GM12878 (cell line): ENCODE data around the gene TTLL7. TPM values are rescaled to one million over a fixed set of nuclear protein-coding genes. Genes with fewer than 3 reads are reported as not detected.

Experiments used
- ATAC-seq: fragments of 200-7000 bp; cut with Tn5 transposase; 3 replicates; pipeline ENCODE4 v1.9.1; 2020; ENCODE audit warnings: mild to moderate bottlenecking, moderate library complexity
- BruUV-seq: library from RNA; stranded (reverse); fragments of 400-500 nt; replicated peaks from 2 replicates; lab custom pipeline; 2021; lab: Mats Ljungman, UMichigan
- CTCF ChIA-PET: fragments of 300-600 bp; sonication (Branson Sonifier 250); formaldehyde crosslinking; extraction: SDS; loops from one replicate; lab custom pipeline; 2021; ENCODE audit warnings: inconsistent platforms; lab: Yijun Ruan, JAX
- POLR2A ChIA-PET: fragments of 350-600 bp; formaldehyde crosslinking; extraction: SDS; loops from one replicate; lab custom pipeline; 2021; ENCODE audit warnings: inconsistent platforms; lab: Charles Lee
- RAD21 ChIA-PET: fragments of 300-600 bp; sonication (Branson Sonifier 250); formaldehyde crosslinking; loops from one replicate; lab custom pipeline; 2023; ENCODE audit warnings: antibody characterized with exemption; ENCODE audit not compliant: unreplicated experiment; lab: Charles Lee
- SMC1A ChIA-PET: fragments of 300-600 bp; sonication (Branson Sonifier 250); formaldehyde crosslinking; loops from one replicate; lab custom pipeline; 2023; ENCODE audit not compliant: unreplicated experiment, uncharacterized antibody; lab: Charles Lee
- DNase-seq: peaks from one replicate; pipeline ENCODE4 v3.0.0-alpha.2; 2011; ENCODE audit warnings: low read depth, low spot score
- FAIRE-seq: peaks from 3 replicates; lab custom pipeline; 2011; peaks lifted over from hg19 to GRCh38; lab: Jason Lieb, UNC
- H2AFZ ChIP-seq: 2 replicates; pipeline ENCODE4 v1.6.0; 2011; ENCODE audit warnings: low read depth, low read length, control low read depth; ENCODE audit not compliant: control insufficient read depth
- H3K27ac ChIP-seq: 2 replicates; pipeline ENCODE4 v1.5.1; 2011; ENCODE audit warnings: control low read depth; ENCODE audit not compliant: control insufficient read depth, insufficient read depth
- H3K27me3 ChIP-seq, 2 experiments: replicated peaks in 1 of 2; 2 replicates each; pipeline versions ENCODE4 v1.6.0 to v1.6.1; 2011; ENCODE audit warnings: low read length in 1 of 2; ENCODE audit not compliant: control insufficient read depth in 2 of 2, insufficient read depth in 2 of 2
- H3K36me3 ChIP-seq, 2 experiments: 2 replicates each; pipeline ENCODE4 v1.5.1; 2011; ENCODE audit warnings: low read length in 1 of 2; ENCODE audit not compliant: control insufficient read depth in 2 of 2, insufficient read depth in 2 of 2
- H3K4me1 ChIP-seq: 2 replicates; pipeline ENCODE4 v1.6.1; 2011; ENCODE audit warnings: mild to moderate bottlenecking, low read length, moderate library complexity, mixed read lengths; ENCODE audit not compliant: control insufficient read depth, insufficient read depth
- H3K4me2 ChIP-seq: 2 replicates; pipeline ENCODE4 v1.6.0; 2011; ENCODE audit warnings: control low read depth; ENCODE audit not compliant: control insufficient read depth, insufficient read depth
- H3K4me3 ChIP-seq: fragments of 200-600 bp; sonication (generic); 2 replicates; pipeline ENCODE4 v1.5.1; 2016
- H3K79me2 ChIP-seq: 2 replicates; pipeline ENCODE4 v1.6.0; 2011; ENCODE audit warnings: low read length; ENCODE audit not compliant: control insufficient read depth, insufficient read depth
- H3K9ac ChIP-seq: 2 replicates; pipeline ENCODE4 v1.8.0; 2011; ENCODE audit warnings: low read length, control low read depth, mixed read lengths; ENCODE audit not compliant: control insufficient read depth, insufficient read depth
- H3K9me3 ChIP-seq: replicated peaks from 3 replicates; pipeline ENCODE4 v1.5.1; 2011; ENCODE audit warnings: mild to moderate bottlenecking, low read length; ENCODE audit not compliant: control insufficient read depth, insufficient read depth
- H4K20me1 ChIP-seq: 2 replicates; pipeline ENCODE4 v1.6.0; 2011; ENCODE audit not compliant: control insufficient read depth, insufficient read depth
- HDAC6 ChIP-seq: fragments of 200-600 bp; sonication (generic); IDR thresholded peaks from one replicate; pipeline ENCODE4 v1.8.0; 2017; ENCODE audit warnings: antibody characterized with exemption; ENCODE audit not compliant: unreplicated experiment
- JUNB ChIP-seq: IDR thresholded peaks from 2 replicates; pipeline ENCODE4 v1.6.1; 2016; ENCODE audit warnings: antibody characterized with exemption, mild to moderate bottlenecking
- JUND ChIP-seq: IDR thresholded peaks from 2 replicates; pipeline ENCODE4 v1.6.1; 2012; ENCODE audit warnings: low read depth, mild to moderate bottlenecking, low read length, improper control_type of control experiment, moderate library complexity
- MTA3 ChIP-seq: IDR thresholded peaks from 2 replicates; pipeline ENCODE4 v1.6.1; 2012; ENCODE audit warnings: low read length, inconsistent platforms, borderline replicate concordance
- PAX5 ChIP-seq: IDR thresholded peaks from 2 replicates; pipeline ENCODE4 v1.6.1; 2011; ENCODE audit warnings: low read depth, low read length, borderline replicate concordance
- SMAD5 ChIP-seq: IDR thresholded peaks from 2 replicates; pipeline ENCODE4 v1.6.1; 2016; ENCODE audit warnings: antibody characterized with exemption, low read depth
- ZBTB11 ChIP-seq: fragments of 450-650 bp; formaldehyde crosslinking; IDR thresholded peaks from 2 replicates; pipeline ENCODE4 v1.5.0; 2022; ENCODE audit warnings: mild to moderate bottlenecking, missing genetic modification characterization
- WGBS: methylation state at CpG from one replicate; pipeline ENCODE4 v1.1.6; 2016; ENCODE audit warnings: low lambda C conversion rate; ENCODE audit not compliant: insufficient replicate concordance, insufficient coverage; ENCODE audit errors: missing lambda C conversion rate; 5-methylcytosine and 5-hydroxymethylcytosine counted together
- in situ Hi-C: fragments of 300-500 bp; cut with MboI; formaldehyde crosslinking; loops from 9 replicates; pipeline ENCODE4 v1.14.3; 2018; ENCODE audit warnings: mixed read lengths
- intact Hi-C: fragments of 100-400 bp; cut with micrococcal nuclease; formaldehyde crosslinking; loops from one replicate; pipeline ENCODE4 v1.14.2; 2022; ENCODE audit not compliant: unreplicated experiment
- polyA plus RNA-seq, 11 experiments: library from polyadenylated mRNA; depleted of rRNA in 4 of 11; unstranded in 6 of 11; stranded (reverse) in 5 of 11; fragments of >200 nt; fragmentation: Nextera tagmentation in 4 of 11; fragmentation: Illumina TruSeq in 1 of 11; extraction: Ambion mirVana in 4 of 11; extraction: Trizol in 1 of 11; gene quantifications; 1 replicate in 1 of 11; 2 replicates in 10 of 11; pipeline versions ENCODE4 v1.2.1 to v1.2.3, GENCODE V29; 2011 to 2016; ENCODE audit warnings: inconsistent platforms in 2 of 11, missing spikeins in 2 of 11, low read depth in 1 of 11
- total RNA-seq, 4 experiments: library from RNA; depleted of rRNA in 3 of 4; stranded (reverse); fragments of >200 nt in 3 of 4; fragmentation: Illumina TruSeq in 1 of 4; extraction: Trizol in 1 of 4; gene quantifications; 2 replicates each; pipeline versions ENCODE4 v1.2.1 to v1.2.3, GENCODE V29; 2013 to 2021

Gene TTLL7
- total and polyA plus RNA-seq, 10 of the 15 experiments (the other 5 are each of a cell fraction or from before 2014, with no cell fraction given) = 0.03 to 1.4 (median 0.61) TPM

- ChIA-PET POLR2A (no interaction called here), RAD21 (interaction anchor here (0.5 kb wide), 1 partner anchor 92 kb away, joined by 3 read pairs; no protein-coding TSS in a partner anchor), CTCF (interaction anchor here (2.3 kb wide), 1 partner anchor 10 kb away, joined by 6 read pairs; no protein-coding TSS in a partner anchor), SMC1A (interaction anchor here (1.1 to 1.2 kb wide), 2 partner anchors 9 to 19 kb away, joined by 3 read pairs; no protein-coding TSS in a partner anchor)
- in situ Hi-C loops (no loop called here), intact Hi-C loops (no loop called here)
- Histone ChIP-seq H3K79me2 (no peaks in the 10 kb centered on the region), H3K36me3 (no peaks in the 10 kb centered on the region), H3K9ac (no peak overlapping the region), H3K4me2 (no peak overlapping the region; the same call in 1 of the 2 replicates), H3K27me3 (no peaks in the 10 kb centered on the region), H4K20me1 (no peaks in the 10 kb centered on the region), H2AFZ (no peak overlapping the region), H3K4me3 (no peak overlapping the region), H3K9me3 (no peaks in the 10 kb centered on the region), H3K27ac (no peak overlapping the region), H3K4me1 (no peaks in the 10 kb centered on the region)
- FAIRE-seq (no peak), ATAC-seq (peak; percentile 50), DNase-seq (no peak)
- WGBS = 28% methylated on average over 3 of the region's 3 CpGs
- no TSS peak for BruUV-seq
- TF ChIP-seq JUND (no peak), JUNB (peak; percentile 38; the same call in 1 of the 2 replicates), ZBTB11 (CRISPR knock-in tag) (no peak), MTA3 (no peak), PAX5 (no peak), HDAC6 (no peak), SMAD5 (no peak)
These were observed 149.5 kb downstream of the TTLL7 start for GRCh38 chr1:83849191-83850061.
